Keratinocyte (primary cell): Measurements from ENCODE around the gene DAB1.

Experiments used
- EZH2 ChIP-seq: IDR thresholded peaks from one replicate; pipeline ENCODE4 v1.6.1; 2012; ENCODE audit warnings: inconsistent platforms, mild to moderate bottlenecking, low read length, moderate library complexity
- TF ChIP-seq, protein P1 (sequence below), 3 experiments: IDR thresholded peaks in 1 of 3; conservative IDR thresholded peaks in 1 of 3; optimal IDR thresholded peaks in 1 of 3; 2 replicates in 2 of 3; 3 replicates in 1 of 3; pipeline versions ENCODE3 to v1.5.1; 2011; ENCODE audit warnings: low read length in 3 of 3, mild to moderate bottlenecking in 3 of 3, moderate library complexity in 2 of 3, control low read depth in 1 of 3, inconsistent platforms in 1 of 3; ENCODE audit not compliant: insufficient read depth in 2 of 3; ENCODE audit errors: extremely low read depth in 1 of 3

GRCh38 chr1:57093122-57093521 lies 330.7 kb downstream of the DAB1 start:
- TF ChIP-seq EZH2: no peak
- TF ChIP-seq, protein P1, sequence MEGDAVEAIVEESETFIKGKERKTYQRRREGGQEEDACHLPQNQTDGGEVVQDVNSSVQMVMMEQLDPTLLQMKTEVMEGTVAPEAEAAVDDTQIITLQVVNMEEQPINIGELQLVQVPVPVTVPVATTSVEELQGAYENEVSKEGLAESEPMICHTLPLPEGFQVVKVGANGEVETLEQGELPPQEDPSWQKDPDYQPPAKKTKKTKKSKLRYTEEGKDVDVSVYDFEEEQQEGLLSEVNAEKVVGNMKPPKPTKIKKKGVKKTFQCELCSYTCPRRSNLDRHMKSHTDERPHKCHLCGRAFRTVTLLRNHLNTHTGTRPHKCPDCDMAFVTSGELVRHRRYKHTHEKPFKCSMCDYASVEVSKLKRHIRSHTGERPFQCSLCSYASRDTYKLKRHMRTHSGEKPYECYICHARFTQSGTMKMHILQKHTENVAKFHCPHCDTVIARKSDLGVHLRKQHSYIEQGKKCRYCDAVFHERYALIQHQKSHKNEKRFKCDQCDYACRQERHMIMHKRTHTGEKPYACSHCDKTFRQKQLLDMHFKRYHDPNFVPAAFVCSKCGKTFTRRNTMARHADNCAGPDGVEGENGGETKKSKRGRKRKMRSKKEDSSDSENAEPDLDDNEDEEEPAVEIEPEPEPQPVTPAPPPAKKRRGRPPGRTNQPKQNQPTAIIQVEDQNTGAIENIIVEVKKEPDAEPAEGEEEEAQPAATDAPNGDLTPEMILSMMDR (optimal IDR thresholded peaks at IDR 0.05 in 1 of 3, IDR thresholded peaks at IDR 0.05 in 1 of 3, conservative IDR thresholded peaks at IDR 0.05 in 1 of 3; ENCODE audit: extremely low read depth in 1 of 3, insufficient read depth in 2 of 3, low read length in 3 of 3): no peak
